ENCODE data around the gene SLC12A3.

SLC12A3 gene

GRCh38 chr16:56946767-56947603 lies 82.0 kb downstream of the SLC12A3 start:
- no peak for ATAC-seq

GRCh38 chr16:56947604-56947995 lies 82.6 kb downstream of the SLC12A3 start:
- ATAC-seq: no peak

GRCh38 chr16:56948234-56948633 lies 83.2 kb downstream of the SLC12A3 start:
- no peak for ATAC-seq

DNA sequence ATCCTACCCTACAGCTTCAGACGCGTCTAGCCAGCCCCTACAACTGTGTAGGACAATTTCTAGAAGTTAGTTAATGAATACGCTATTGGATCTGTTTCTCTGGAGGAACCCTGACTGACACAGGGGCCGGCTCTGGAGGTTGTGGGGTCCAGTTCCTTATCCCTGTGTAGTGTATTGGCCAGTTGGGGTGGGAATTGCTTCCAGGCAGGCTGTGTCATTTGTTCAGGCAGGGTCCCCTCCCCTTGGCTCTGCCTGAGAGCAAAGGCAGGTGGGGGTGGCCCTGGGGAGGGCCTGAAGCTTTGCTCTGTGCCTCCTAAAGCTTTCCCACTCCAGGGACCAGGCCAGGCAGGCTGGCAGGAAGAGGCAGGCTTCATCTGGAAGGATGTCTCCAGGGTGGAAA lies 85.0 kb downstream of the SLC12A3 start:
- no peak for ATAC-seq

GRCh38 chr16:56950455-56950854 lies 85.4 kb downstream of the SLC12A3 start:
- no peak for ATAC-seq

- ATAC-seq: peak; percentile 90
These were observed 86.1 kb downstream of the SLC12A3 start for GRCh38 chr16:56950881-56951771.

DNA sequence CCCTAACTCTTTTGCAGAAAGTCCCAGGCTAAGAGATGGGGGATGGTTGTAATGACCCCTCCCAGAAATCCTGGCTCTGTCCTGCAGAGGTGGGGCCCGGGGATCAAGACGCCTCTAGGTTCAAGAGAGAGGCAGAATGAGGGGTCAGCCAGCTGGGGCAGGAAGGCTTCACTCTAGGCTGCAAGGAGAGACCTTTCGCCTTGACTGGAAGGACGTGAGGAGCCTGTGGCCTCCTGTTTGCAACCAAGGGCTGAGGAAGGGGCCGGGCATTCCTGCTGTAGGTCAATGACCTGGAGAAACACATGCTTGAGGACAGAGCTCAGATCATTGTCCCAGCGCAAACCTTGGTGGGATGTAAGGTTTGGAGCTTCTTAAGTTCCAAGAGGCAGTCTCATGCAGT lies 88.0 kb downstream of the SLC12A3 start:
- no peak for ATAC-seq

DNA sequence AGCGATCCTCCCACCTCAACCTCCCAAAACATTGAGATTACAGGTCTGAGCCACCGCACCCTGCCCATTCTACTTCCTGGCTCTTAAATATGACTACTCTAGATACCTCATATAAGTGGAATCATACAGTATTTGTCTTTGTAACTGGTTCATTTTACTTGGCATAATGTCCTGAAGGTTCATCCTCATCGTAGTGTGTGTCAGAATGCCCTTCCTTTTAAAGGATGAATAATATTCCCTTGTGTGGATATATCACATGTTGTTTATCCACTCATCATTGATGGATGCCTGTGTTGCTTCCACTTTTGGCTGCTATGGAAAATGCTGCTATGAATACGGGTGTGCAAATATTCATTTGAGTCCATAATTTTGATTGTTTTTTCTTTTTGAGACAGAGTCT lies 91.1 kb downstream of the SLC12A3 start:
- no peak for ATAC-seq

GRCh38 chr16:56956756-56957155 lies 91.7 kb downstream of the SLC12A3 start:
- ATAC-seq: no peak

DNA sequence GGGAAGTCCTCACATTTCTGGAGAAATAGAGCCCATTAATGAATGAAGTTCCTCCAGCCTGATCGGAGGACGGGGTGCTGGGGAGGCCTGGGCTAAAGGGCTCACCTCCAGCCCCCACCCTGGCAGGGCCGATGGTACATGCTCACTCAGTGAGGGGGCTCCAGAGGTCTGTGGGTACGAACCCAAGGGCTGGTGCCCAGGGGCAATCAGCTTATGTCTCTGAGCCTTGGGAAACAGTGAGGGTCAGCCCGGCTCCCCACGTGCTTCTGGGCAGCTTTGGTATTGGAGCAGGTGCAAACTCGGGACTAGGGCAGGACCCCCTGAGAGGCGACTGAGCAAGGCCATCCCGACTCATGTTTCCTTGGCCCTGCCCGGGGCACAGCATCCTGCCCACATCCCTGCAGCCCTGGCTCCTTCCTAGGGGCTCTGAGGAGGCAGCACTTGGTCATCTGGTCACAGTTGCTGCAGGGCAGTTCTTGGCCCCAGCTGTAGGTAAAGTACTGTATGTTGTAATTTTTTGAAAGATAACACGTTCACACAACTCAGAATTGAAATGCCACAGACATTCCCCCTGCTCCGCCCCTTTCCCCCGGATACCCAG lies 95.8 kb downstream of the SLC12A3 start:
- no peak for ATAC-seq

DNA sequence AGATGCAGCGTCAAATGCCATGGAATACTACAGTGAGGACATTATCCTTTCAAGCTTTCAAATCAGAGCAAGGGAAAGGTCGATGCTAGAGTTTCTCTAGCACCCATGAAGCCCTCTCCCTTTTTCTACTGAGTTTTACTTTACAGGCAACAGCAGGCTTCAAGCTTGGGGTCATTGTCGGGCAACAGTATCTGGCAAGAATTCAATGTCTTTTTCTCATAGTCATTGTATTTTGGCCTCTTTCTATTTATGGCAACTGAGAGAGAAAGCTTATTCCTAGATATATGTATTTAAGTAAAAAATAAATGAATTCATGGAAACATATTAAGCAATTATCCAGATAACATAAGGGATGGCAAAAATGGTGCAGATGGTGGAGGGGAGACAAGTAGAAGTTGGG lies 96.4 kb downstream of the SLC12A3 start:
- no peak for ATAC-seq

GRCh38 chr16:56961851-56962281 lies 96.9 kb downstream of the SLC12A3 start, which contains the start of gene CETP:
Gene CETP, plus strand, starts transcription at chr16:56961950. Its CDS starts 30 bp downstream, at chr16:56961980.
- ATAC-seq: no peak

DNA sequence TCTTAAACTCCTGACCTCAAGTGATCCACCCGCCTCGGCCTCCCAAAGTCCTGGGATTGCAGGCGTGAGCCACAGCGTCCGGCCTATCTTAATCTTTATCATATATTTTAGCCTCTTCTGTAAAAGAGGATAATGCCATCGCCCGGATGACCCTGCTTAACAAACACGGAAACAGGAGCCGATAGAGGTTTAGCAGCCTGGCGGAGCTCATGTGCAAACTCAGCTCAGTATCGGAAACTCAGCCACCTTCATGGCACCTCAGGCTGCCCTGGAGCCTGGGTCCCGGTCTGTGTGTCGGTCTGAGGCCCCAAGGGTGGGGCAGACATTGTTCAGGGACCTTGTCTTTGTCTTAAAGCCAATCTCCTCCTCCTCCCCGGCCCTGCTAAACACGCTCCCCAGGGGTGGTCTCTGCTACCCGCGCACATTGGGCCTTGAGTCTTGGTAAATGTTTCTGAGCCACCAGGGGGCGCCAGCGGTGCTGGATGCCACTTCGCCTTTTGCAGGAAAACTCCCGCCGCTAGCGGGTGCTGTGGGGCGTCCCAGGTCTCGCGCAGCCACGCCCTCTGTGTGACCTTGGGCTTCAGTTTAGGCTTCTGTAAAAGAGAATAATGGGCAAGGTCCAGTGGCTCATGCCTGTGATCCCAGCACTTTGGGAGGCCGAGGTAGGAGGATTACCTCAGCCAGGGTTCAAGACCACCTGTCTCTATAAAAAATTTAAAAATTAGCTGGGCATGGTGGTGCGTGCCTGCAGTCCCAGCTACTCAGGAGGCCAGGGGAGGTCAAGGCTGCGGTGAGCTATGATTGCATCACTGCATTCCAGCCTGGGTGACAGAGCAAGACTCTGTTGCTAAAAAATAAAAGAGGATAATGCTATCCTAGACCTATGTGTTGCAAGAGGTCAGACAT lies 99.5 kb downstream of the SLC12A3 start:
- ATAC-seq: peak; percentile 84 to 93

All from activated CD4-positive, CD25-positive, alpha-beta regulatory T cell treated with anti-CD3 and anti-CD28 coated beads, Interleukin-2, amount 50 U/mL, for 24 hours (primary cell).